GM18867 (cell line): ENCODE data around the gene THBS3.
A peak's percentile ranks its signal among the peaks of the same experiment; 100 is the strongest.
"Not testable (repeated sequence)": the region's sequence is repeated elsewhere in the genome, so short reads cannot be mapped to it uniquely, and the experiment has no call there.

ENCODE experiments used
- ATAC-seq: cut with Tn5 transposase; IDR thresholded peaks from one replicate; pipeline ENCODE4 v1.9.1; 2021; ENCODE audit warnings: mild to moderate bottlenecking, moderate library complexity; ENCODE audit not compliant: unreplicated experiment

Gene THBS3

DNA sequence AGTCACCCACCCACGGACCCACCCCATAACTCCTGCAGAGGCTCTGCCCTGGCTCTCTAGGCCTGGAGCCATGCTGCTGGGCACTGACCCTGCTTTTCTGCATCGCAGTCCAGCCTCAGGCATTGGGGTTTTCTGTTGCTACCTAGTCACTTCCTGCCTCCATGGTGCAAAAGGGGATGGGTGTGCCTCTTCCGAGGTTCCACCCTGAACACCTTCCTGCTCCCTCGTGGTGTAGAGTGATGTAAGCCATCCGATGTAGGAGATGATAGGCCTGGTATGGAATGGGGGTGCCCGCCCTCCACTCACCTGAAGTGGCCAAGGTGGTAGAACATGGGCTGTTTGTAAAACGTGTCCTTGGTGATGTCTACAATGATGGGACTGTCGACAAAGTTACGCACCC lies 27.7 kb upstream of the THBS3 start:
- ATAC-seq = not testable (repeated sequence)

DNA sequence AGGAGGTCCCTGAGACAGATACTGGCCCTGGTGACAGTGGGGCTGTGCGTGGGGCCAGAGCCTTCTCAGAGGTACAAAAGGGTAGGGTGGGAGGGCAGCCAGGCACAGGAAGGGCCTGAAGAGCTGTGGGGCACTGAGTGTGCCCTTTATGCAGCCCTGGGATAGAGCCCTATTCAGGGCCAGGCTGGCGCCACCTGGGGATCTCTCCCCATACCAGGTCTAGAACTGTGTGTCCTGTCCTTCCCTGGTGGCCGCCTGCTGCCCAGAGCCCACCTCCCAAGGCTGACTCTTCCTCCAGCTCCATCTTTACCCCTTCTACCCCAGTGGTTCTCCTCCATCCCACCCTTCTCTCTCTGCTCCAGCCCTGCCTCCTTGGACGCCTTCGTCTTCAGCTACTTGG lies 25.8 kb upstream of the THBS3 start:
- not testable (repeated sequence) for ATAC-seq

DNA sequence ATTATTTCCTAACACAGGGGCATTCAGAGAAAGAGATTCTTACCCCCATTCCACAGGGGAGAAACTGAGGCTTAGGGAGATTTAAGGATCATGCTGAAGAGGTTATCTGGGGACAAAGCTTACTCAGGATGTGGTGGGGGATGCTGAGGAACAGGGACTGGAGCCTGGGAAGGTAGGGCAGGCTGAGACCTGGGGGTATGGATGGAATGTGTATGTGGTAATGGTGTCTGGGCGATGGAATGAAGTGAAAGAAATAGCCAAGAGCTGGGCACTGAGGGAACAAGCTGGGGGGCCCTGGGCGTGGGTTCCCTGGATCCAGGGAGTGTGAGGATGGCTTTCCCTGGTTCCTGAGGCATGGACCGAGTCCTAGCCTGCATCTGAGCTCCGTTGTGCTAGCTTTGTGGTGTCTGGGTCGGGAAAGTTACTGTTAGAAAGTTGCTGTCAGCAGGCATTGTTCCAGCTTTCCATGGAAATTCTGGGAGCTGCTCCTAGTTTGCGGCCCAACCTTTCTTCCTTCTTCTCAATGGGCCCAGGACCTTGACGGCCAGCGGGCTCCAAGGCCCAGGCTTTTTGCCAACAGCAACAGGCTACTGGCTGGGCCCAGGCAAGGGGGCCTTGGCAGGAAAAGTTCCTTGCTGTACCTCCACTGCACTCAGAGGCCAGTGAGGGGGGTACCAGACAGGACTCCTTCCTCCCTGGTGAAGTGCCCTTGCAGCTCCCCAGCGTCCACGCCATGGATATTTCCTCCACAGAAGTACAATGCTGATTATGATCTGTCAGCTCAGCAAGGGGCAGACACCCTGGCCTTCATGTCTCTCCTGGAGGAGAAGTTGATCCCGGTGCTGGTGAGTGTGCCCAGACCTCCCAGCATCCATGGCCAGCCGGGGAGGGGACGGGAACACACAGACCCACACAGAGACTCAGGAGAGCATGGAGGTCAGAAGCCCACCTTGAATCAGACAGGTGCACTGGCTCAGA lies 24.6 kb upstream of the THBS3 start:
- not testable (repeated sequence) for ATAC-seq

DNA sequence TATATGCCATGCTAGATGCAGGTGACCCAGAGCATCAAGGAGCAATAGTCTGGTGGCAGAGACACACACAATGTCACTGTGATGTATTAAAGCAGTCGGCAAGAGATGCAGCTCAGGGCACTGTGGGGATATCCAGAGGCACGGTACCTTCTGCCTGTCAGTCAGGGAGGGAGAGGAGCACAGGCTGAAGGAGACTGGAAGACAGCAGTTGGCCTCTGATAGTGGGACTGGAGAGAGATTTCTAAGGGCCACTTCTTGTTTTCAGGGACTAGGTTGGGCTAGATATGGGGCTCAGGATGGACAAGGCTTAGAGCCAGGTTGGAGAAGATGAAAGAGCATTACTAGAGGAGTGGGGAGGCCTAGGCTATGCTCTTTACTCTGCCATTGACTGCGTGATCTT lies 23.6 kb upstream of the THBS3 start:
- not testable (repeated sequence) for ATAC-seq

DNA sequence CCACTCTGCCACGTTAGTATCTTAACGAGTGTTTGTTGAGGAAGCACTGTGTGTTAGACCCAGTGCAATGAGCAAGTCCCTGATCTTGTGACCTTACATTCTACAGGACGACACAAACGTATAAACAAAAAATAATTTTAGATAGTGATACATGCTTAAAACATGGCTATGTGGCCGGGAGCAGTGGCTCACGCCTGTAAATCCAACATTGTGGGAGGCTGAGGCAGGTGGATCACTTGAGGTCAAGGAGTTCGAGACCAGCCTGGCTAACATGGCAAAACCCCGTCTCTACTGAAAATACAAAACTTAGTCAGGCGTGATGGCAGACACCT lies 20.4 kb upstream of the THBS3 start:
- no peak for ATAC-seq

DNA sequence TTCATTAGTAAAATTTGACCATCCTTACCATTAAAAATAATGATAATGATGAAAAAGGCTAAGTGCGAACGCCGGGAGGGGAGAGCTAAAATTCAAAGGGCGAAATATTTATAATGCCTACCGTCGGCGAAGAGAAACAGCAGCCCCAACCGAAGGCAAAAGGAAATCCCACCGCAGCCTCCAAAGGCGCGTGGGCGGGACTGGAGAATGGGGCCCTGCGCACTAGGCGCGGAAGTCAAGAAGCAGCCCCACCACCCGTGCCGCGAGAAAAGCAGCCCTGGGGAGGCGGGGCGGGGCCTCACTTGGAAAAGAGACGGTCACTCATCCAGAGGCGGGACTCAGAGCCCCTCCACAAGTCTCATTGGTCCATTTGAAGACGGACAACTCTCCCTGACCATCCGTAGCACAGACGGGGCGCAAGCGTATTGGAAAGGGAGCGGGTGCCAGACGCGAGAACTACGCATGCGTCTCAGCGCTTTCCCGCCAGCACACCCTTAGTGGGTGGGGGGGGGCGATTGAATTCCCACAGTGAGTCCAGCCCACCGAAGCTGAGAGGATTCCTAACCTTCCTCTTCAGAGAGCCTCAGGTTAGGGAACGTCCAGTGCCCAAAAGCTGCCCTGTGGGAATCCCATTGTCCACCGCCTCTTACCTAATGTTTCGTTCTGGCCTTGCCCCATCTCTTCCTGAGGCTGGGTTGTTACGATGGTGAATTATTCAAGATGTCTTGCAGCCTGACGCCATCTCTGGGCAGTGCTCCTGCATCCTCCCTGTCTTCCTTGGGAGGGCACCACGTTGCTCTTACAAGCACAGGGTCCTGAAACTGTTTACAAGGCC lies 19.8 kb upstream of the THBS3 start:
- peak; percentile 83 for ATAC-seq

DNA sequence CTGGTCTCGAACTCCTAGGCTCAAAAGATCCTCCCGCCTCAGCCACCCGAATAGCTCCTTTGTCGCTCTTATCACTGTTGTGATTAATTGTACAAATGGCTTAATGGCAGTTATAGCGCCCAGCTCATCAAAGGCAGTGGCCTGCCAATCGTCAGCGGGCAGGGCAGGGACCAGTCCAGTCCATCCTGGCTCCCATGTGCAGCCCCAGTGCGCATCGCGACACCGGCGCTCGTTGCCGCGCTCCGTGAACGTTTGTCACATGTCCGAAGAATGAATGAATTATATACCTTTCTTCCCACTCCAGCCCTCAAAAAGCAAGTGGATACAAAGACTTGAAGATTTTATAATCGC lies 19.2 kb upstream of the THBS3 start:
- no peak for ATAC-seq

DNA sequence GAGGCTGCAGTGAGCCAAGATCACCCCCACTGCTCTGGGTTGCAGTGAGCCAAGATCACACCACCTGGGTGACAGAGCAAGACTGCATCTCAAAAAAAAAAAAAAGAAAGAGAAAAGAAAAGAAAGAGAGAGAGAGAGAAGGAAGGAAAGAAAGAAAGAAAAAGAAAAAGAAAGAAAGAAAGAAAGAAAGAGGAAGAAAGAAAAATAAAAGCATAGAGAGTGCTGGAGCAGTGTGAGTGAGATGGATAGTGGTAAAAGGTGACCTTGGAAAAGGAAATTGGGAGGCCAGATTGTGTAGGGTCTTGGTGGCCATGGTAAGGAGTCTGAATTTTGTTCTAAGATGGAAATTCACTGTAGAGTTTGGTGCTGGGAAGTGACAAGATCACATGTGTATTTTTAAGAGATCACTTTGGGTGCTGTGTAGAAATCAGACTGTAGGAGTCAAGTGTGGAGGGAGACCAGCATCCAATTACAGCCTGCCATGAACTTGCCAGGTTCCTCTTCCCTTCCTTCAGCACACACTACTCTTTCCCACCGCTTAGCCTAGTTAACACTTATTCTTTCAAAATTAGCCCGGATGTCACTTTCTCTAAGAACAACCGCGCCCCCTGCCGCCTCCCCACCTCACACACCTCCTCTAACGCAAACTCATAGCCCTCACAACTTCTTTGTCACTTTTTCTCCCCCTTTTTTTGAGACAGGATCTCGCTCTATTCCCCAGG lies 18.7 kb upstream of the THBS3 start:
- no peak for ATAC-seq

DNA sequence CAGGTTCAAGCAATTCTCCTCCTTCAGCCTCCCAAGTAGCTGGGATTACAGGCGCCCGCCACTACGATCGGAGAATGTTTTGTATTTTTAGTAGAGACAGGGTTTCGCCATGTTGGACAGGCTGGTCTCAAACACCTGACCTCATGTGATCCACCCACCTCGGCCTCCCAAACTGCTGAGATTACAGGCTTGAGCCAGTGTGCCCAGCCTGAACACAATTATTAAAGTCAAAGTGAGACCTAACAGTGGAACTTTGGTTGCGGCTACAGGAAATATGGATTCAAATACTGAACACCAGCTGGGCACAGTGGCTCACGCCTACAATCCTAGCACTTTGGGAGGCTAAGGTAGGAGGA lies 17.7 kb upstream of the THBS3 start:
- ATAC-seq = not testable (repeated sequence)

DNA sequence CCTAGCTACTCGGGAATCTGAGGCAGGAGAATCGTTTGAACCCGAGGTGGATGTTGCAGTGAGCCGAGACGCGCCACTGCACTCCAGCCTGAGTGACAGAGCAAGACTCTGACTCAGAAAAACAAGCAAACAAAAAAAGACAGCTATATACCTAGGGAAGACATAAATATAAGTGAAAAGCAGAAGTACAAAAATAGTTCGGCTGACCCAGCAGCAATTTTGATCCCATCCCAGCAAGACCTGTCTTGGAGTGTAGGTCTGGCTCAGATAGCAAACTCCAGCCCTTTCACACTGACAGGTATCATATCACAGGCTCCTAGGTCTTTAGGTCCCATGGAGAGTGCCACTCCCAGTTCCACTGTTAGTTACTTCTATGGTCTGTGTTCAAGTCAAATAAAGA lies 15.3 kb upstream of the THBS3 start:
- ATAC-seq = no peak

DNA sequence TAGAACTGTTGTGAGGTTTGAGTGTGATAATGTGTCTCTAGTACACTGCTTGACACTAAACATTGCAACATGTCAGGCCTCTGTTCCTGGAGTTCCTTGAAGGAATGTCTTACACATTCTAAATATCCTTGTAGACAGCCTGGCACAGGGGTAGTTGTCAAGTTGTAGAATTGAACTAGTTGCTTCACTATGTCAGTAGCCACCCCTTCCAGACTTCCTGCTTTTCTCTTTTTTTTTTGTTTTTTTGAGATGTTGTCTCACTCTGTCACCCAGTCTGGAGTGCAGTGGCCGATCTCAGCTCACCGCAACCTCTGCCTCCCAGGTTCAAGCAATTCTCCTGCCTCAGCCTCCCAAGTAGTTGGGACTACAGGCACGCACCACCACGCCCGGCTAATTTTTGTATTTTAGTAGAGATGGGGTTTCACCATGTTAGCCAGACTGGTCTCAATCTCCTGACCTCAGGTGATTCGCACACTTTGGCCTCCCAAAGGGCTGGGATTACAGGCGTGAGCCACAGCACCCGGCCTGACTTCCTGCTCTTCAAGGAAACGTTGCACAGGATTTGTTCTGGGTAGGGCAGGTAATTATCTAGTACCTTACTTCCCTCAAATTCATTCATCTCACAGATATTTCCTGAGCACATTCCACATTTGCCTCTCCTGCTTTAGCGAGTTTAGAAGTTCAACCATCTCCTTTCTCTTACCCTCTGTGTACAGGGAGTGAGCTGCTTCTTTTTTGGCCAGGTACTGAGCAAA lies 12.7 kb upstream of the THBS3 start:
- ATAC-seq = not testable (repeated sequence)

DNA sequence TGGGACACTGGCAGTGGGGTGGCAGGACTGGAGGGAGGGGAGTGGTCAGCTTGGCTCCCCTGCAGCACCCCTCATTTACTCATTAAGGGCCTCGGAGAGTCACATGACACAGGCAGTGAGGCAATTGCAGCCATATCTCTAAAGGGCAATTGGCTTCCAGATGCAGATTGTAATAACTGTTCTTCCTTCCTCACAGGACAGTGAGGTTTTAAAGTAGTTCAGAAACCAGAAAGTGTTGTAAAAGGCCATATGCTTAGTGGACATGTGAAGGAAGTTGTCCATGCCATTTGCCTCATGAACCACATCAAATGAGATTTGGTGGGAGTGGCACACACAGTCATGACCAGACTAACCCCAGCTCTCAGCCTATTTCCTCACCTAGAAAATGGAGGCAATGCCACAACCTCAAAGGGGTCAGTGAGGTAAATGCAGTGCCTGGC lies 11.9 kb upstream of the THBS3 start:
- ATAC-seq = no peak

DNA sequence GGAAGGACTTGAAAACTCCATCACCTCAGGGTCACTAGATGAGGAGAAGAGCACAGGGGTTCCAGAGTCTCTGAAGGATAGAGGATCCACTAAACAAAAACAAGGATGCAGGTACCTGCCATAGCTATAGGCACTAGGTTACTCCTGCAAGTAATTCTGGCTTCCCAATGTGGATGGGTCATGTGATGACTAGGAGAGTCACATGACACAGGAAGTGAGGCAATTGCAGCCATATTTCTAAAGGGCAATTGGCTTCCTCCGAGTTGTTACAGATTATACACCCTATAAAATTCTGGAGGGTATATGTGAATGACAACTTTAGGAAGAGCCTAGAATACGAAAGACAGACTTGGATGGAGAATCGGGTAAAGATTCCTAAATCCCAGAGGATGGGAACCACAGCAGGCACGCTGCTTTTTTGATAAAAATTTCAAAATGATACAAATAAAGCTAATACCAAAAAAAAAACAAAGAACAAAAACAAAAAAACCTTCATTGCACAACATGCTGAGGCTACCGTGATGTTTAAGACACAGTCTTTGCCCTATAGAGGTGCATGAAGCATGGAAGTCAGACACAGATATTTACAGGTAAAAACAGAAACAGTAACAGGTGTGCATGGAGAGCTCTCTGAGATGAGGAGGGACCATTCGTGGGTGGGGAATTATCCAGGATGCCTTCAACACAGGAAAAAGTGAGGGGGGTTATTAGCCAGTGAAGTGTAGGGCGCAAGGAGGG lies 11.3 kb upstream of the THBS3 start:
- ATAC-seq = no peak

DNA sequence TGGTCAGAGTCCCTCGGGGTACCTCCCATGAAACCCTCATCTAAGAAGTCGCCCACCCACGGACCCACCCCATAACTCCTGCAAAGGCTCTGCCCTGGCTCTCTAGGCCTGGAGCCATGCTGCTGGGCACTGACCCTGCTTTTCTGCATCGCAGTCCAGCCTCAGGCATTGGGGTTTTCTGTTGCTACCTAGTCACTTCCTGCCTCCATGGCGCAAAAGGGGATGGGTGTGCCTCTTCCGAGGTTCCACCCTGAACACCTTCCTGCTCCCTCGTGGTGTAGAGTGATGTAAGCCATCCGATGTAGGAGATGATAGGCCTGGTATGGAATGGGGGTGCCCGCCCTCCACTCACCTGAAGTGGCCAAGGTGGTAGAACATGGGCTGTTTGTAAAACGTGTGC lies 7.0 kb upstream of the THBS3 start:
- ATAC-seq = not testable (repeated sequence)

DNA sequence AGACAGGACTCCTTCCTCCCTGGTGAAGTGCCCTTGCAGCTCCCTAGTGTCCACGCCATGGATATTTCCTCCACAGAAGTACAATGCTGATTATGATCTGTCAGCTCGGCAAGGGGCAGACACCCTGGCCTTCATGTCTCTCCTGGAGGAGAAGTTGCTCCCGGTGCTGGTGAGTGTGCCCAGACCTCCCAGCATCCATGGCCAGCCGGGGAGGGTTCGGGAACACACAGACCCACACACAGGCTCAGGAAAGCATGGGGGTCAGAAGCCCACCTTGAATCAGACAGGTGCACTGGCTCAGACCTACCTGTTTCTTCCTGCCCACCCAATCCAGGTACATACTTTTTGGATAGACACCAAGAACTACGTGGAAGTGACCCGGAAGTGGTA lies 4.3 kb upstream of the THBS3 start:
- not testable (repeated sequence) for ATAC-seq

DNA sequence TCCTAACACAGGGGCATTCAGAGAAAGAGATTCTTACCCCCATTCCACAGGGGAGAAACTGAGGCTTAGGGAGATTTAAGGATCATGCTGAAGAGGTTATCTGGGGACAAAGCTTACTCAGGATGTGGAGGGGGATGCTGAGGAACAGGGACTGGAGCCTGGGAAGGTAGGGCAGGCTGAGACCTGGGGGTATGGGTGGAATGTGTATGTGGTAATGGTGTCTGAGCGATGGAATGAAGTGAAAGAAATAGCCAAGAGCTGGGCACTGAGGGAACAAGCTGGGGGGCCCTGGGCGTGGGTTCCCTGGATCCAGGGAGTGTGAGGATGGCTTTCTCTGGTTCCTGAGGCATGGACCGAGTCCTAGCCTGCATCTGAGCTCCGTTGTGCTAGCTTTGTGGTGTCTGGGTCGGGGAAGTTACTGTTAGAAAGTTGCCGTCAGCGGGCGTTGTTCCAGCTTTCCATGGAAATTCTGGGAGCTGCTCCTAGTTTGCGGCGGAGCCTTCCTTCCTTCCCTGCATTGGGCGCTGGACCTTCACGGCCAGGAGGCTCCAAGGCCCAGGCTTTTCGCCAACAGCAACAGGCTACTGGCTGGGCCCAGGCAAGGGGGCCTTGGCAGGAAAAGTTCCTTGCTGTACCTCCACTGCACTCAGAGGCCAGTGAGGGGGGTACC lies 3.8 kb upstream of the THBS3 start:
- not testable (repeated sequence) for ATAC-seq

DNA sequence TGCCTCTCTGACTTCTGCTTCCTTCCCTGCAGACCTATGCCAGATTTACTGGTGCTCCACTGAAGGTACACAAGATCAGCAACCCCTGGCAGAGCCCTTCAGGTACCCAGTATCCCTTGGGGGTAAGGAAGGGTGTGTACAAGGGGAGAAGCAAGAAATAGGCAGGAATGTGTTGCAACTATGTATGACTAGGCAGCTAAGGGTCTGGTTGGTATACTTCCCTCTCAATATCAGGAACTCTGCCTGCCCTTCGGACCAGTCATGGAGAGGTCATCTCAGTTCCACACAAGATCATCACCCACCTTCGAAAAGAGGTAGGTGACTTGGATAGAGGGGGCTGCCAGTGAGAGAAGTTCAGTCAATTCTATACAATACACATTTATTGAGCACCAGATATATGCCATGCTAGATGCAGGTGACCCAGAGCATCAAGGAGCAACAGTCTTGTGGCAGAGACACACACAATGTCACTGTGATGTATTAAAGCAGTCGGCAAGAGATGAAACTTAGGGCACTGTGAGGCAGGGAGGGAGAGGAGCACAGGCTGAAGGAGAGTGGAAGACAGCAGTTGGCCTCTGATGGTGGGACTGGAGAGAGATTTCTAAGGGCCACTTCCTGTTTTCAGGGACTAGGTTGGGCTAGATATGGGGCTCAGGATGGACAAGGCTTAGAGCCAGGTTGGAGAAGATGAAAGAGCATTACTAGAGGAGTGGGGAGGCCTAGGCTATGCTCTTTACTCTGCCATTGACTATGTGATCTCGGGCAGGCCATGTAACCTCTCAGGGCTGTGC lies 2.8 kb upstream of the THBS3 start:
- no peak for ATAC-seq

DNA sequence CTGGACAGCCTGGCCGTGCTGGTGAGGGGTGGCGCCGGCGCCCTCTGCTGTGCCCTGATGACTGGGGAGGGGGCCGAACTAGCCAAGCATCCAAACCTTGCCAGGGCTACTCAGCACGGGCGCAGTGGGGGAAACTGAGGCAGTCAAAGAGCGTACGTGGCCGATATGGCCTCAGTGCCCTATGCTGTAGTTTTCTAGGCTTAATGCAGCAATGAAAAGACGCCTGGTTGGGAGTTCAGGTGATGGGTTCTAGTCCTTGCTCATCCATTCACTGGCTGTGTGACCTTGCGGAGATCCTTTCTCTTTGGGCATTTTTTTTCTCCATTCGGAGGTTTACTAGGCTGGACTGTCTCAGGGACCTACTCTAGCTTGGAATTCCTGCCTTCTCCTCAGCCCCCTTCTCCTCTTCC lies 1.6 kb upstream of the THBS3 start:
- ATAC-seq = no peak
